ENCODE measurements around the gene JARID2.

JARID2 gene

DNA sequence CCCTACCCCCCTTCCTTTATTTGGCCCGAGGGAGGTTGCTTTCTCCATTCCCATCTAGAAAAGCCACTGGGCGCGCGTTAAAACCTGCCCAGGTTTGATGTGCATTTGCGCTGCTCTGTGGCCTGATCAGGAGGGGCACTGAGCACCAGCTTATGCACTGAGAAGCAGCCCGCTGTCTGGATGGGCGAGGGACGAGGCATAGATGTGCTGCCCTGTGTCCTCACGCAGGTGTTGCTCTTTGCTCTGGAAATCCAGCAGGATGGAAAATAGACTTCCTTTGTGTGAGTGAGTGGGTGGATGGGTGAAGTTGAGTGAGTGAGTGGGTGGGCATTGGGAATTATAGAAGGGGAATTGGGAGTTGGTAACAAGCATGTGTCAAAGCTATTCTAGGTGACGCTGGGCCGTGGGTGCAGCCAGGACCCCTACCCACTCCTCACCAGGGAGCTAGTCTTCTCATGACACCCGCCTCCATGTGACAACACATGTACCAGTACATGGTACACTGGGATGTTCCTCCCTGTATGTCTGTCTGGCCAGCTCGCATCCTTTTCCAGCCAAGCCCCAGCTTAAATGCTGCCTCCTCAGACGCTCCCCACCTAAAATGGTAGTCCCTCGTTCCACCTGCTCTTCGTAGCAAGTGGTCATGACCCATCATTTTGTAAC is 254.3 kb downstream of the JARID2 start:
- no peak for DNase-seq

DNA sequence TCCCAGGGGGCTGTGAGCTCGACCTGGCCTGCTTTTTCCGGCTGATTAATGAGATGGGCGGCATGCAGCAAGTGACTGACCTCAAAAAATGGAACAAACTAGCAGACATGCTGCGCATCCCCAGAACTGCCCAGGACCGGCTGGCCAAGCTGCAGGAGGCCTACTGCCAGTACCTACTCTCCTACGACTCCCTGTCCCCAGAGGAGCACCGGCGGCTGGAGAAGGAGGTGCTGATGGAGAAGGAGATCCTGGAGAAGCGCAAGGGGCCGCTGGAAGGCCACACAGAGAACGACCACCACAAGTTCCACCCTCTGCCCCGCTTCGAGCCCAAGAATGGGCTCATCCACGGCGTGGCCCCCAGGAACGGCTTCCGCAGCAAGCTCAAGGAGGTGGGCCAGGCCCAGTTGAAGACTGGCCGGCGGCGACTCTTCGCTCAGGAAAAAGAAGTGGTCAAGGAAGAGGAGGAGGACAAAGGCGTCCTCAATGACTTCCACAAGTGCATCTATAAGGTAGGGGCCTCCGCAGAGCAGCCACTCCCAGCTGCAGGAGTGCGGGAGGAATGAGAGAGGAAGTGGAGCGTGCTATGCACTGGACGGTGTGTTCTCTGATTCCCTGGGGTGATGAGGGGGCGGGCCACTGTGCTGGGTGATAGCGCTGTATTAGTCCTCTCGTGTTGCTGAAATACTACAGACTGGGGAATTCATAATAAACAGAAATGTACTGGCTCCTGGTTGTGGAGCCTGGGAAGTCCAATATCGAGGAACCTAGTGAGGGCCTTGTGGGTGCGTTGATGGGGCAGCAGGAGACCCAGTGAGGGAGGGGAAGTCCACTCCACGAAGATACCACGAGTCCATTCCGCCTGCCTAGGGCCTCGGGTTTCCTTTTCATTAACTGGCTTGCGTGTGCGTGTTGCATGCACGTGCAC is 255.3 kb downstream of the JARID2 start:
- DNase-seq, result no peak

DNA sequence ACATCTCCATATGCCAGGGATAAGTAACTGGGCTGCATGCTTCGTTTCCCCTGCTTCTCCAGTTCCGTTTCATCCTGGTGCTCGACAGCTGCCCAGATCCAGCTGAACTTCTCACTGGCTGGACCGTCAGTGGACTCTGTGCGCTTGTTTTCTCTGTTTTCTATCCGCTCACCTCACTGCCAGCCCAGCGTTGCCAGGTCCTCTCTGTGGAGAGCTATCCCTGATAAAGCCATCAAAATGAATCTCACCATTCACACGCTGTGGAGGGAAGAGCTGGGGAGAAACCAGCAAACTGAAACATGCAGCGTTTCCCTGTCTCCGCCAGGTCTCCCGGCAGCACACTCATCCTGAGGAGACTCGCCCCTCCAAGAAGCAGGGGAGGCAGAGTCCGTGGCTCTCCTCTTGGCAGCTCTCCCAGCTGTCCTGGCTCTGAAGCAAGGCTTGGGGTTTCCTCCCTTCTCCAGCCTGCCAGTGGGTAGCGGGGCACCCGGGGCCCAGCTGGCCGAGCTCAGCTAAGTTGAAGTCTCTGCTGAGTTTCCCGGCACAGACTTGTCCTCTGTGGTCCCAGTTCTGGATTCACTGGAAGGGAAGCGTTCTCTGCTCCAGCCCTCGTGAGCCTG is 256.1 kb downstream of the JARID2 start:
- no peak for DNase-seq

DNA sequence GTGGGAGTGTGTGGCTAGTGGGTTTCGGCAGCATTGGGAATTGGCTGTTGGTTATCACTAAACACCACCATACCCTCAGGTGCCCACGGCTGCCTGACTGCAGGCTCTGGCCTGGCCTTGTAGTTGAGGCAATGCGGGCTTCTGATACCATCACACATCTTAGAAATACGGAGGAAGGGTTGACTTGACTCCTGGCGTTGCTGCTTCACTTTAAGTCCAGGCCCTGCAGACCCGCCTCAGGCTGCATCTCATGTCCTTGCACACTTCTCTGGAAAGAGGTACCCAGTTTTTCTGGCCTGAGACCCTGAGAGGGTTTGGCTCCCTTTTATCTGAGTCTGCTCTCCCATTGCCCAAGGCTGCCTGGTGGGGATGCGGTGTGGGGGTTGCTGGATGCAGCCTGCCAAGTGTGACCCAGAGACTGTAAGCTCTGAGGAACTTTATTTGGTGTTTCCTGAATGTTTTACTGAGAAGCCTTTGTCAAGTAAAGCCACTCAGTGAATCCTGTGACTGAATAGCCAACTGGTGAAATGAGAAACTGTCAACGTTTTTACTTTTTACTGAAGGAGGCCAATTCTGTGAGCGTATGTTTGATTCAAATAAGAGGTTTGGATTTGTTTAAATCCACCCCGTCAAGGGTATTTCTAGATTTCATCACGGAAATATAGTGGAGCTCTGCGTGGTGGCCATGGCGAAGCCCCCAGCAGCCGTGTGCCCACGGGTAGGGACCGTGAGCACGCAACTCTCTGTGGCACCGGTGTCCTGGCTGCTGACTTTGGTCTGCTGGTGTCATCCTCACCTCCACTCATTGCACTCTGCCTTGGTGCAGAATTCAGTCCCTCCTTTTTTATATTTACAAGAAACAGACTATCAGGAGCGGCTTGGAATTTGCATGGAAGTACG is 256.8 kb downstream of the JARID2 start:
- DNase-seq, result no peak

DNA sequence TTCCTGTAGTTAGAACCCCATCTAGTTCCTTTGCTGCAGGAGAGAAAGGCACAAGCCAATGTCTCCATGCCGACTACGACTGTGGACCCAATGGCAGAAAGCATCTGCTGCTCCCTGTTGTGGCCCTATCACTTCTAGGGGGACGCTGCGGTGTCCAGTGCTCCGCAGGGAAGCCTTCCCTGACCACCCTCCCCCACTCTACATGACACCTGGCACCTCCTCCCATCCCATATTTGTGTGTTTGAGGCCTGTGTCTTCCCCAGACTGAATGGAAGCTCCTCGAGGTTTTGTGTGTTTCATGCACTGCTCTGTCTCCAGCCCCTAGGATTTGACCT is 257.4 kb downstream of the JARID2 start:
- DNase-seq, result no peak

DNA sequence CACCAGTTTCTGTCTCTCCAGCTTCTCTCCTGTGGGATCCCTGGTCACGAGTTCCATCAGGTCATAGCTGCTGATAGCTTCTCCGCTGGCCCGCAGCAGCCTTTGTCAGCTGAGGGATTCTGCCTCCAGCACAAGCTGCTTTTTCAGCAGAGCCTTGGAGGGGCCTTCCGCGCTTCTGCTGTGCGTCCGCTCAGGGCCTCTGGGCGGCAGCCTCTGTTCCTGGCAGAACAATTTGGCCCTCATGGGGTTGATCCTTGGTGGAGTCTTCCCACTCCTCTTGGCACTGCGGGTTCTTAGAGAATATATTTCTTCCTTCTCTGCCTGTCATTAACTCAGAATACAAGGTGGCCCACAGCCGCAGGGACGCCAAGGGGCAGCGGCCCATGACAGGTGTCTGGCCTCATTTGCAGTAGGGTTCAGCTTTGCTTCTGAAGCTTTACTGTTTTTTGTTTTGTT is 258.2 kb downstream of the JARID2 start:
- no peak for DNase-seq

DNA sequence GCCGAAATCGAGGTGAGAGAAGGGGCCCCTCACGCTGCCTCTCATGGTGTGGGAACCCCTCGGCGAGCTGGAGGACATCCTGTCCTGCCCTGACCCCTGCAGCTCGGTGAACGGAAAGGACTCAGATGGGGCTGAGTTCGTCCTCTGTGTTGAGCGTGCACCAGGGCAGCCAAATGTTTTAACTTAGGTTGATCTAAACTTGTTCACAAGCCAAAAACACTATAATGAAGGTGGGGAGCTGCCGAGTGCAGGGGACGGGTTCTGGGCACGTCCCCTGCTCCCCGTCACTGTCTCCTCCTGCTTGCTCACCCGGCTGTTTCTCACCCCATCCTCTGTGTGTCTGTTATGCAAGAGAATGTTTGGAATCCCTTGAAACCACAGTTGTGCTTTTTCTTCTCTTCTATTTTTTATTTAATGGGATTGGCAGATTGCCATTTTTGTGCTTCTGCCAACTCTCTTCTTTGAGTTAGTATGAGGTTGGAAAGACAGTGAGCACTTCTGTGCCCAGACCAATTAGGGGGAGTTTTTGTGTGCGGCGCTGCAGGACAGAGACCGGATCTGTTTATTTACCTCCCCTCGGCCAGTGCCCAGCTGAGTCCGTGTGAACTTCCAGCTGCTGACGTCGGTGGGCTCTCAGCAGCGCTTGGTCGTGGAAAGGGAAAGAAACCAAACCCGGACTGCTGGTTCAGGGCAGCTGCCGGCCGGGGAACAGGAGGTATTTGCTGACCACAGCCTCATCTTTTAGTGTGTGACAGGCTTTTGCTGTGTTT is 258.9 kb downstream of the JARID2 start:
- DNase-seq, result no peak

DNA sequence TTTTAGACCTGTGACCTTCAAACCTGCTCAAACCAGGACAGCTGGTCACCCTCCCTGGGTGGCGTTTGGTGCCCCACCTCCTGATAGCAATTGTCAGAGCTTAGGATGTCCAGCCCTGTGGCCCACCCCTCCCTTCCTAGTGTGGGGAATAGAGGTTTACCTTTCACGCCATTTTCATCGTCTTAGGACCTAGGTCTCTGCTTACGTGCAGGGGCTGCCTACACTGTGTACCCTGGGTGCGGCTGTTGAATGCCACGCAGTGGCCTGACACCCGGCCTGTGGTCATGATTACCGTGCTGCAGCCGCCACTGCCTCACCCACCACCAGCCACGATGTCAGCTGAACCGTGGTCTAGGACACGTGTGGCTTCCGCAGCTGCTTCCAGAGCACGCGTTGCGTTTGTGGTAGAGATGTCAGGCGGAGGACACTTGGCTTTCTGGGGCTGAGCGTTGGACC is 259.6 kb downstream of the JARID2 start:
- DNase-seq, result no peak

DNA sequence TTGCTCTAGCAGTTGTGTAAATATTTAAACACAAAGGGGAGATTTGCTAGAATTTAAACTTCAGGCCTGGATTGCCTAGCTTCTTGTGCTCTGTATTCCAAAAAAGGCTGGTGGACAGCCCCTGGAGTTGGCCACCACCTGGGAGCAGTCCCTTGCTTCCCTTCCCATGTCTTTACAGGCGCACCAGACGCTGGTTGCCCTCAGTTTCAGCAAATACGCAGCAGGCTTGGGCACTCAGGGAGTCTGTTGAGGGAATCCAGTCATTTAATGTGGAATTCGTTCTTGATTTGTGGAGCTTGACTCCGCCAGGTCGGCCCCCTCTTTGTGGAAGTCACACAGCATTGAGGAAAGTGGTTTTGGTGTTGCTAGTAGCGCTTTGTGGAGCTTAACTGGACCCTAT is 260.2 kb downstream of the JARID2 start:
- no peak for DNase-seq

DNA sequence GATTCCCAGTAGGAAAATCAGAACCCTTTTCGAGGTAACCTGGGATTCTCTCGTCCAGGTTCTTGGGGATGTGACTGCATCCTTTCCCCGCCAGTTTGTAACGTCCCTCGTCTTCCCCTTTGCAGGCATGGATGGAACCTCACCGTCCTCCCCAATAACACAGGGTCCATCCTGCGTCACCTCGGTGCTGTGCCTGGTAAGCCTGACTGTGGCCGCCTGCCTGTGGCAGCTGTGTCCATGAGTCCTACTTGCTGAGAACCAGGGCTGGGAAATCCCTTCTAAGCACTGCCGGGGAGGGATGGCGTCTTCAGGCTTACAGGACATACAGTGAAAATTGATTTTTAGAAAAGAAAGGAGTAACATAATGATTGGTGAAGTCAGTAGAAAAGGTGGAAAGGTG is 261.4 kb downstream of the JARID2 start:
- no peak for DNase-seq

DNA sequence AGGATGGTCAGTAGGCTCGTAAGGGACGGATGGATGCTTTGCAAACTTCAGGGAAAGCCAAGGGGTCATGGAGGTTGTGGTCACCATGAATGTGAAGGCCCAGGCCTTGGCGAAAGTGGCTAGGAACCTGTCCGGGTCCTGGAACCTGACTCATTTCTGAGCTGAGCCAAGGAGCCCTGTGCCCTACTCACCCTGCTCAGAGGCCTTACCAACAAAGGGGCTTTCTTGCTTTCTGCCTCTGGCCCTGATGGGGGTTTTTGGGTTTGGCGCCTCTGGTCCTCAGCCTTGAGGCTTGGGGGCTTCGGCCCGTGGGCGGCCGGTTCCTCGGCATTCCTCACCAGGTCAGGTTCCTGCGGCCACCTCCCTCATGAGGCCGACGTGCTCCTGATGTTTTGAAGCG is 261.9 kb downstream of the JARID2 start:
- no peak for DNase-seq

DNA sequence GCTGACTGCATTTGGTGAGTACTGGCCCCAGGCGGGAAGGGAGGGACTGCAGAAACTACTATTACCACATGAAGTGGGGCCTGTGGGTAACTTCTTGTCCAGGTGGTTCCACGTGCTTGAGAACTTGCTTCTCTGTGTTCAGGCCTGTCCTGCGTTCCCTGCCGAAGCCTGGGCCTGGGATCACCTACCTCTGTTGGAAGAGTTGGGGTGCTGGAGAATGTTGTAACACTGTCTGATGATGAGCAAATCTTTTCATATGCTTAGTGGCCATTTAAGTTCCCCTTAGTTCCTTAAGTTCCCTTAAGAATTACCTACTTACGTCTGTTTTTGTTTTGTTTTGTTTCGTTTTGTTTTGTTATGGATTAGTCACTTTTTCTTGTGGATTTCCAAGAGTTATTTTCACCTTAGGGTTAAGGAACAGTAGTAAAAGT is 262.6 kb downstream of the JARID2 start:
- DNase-seq, result no peak

DNA sequence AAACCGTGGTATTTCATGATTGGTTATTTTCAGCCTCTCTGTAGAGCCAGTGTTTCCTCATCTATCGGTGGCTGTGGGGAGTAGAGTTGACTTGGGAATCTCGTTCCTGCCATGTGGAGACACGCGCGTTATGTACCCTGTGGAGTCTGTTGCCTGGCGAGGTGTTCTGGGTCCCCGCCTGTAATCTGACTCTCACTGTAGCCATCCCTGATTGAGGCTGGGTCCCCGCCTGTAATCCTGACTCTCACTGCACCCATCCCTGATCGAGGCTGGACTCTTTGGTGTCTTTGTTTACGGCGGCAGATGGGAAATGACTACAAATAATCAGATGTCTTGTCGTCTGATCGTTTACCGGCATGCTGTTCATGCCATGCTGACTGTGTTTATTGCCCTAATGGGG is 263.1 kb downstream of the JARID2 start:
- no peak for DNase-seq

DNA sequence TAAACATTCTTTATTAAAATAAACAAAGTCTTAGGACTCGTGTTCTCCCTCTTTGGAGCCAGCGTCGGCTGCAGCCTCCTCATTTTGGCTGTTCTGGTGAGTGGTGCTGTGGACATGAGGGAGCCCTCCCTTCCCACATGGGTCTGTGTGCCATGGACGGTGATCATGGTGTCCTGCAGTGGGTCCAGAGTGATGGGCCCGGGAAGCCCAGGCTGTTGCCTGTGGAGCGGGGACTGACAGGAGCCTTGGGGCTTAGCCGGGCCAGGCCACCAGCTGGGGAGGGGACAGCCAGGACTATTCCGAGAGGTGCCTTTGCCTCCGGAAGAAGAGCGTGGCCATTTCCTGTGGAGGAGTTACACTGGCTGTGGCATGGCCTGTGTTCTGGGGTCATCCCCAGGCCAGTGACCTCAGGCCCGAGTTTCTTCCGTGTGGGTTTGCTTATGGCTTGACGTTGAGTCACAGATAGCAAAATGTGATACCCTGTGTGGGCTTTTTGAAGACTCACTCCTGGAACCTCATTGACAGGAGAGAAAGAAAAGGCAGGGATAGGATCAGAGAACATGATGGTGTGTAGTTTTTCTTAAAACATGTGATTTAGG is 263.6 kb downstream of the JARID2 start:
- no peak for DNase-seq

DNA sequence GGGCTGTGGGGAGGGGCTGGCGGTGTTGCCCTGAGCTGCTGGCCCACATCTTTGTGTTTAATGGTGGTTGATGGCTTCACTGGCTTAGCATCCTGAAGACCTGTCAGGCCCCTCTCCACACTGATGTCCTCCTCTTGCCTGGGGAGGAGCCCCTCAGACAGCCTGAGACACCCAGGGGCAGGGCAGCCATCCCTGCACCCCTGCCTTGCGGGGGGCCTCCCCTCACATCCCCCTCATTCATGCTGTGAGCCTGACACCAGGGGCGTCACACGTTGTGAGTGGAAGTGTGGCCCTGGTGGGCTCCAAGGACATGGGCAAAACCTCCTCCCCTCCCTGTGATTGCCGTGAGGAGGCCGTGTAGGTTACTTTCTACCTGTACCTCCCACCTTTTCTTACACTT is 264.3 kb downstream of the JARID2 start:
- no peak for DNase-seq

DNA sequence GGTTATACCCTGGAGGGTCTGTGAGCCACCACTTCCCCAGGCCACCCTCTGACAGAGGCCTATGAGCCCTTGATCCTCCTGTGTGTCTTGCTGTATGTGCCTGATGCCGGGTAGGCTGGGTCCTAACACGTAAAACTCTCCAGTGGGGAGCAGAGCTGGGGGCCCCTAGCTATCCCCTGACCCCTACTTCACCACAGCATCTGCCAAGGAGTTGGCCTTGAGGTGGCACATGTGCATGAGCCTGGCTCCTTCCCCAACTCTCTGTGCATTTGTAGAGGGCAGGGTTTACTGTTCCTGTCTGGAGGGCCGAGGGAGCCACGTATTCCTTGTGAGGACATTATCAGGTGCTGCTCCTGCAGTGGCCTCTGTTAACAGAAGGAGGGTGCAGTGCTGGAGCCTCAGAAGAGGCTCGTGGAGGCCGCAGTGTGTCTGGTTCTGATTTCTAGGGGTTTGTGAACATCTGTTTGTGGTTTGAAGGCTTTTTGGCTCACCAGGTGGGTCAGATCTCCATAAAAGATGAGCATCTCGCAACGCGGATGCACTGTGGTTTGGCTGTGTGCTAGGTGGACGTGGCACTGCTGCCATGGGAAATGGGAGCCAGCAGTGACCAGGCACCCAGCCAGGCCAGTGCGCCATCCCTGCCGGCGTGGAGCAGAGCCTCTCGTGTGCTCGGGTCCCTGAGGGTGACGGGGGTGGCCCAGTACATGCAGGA is 264.8 kb downstream of the JARID2 start:
- no peak for DNase-seq

DNA sequence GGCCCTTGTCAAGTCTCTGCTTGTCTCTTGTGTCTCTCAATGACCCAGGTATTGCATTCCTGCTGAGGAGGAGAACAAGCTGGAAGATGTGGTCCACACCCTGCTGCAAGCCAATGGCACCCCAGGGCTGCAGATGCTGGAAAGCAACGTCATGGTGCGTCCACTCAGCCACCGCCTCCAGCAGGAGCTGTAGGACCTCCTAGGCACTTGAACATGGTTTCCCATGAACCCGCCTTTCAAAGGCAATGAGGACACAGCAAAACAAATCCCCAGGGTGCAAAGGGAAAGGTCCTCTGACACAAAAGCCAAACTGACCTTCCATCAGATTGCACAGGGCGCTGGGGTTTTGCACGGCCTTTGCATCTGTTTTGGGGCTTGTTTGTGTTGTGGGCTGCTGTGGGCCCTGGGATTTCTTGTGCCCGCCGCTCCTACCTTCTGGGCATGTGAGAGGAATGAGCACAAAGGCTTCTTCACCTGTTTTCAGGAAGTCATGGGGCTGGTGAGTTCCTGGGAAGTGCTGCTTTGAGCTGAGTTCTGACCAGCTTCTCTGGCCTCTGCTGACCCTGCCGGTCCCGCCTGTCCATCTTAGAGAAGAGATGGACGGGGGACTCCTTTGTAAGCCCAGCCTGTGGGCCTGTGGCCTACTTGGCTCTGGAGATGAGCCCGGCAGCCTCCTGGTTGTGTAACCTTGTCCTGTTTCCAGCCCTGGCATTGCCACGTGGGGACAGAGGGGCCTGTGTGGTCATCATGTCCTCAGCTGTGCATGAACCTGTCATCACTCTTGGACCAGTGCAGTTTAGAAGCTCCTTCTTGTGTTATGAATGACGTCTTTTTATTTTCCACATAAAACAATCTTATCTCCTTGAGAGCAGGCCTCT is 265.6 kb downstream of the JARID2 start:
- no peak for DNase-seq

DNA sequence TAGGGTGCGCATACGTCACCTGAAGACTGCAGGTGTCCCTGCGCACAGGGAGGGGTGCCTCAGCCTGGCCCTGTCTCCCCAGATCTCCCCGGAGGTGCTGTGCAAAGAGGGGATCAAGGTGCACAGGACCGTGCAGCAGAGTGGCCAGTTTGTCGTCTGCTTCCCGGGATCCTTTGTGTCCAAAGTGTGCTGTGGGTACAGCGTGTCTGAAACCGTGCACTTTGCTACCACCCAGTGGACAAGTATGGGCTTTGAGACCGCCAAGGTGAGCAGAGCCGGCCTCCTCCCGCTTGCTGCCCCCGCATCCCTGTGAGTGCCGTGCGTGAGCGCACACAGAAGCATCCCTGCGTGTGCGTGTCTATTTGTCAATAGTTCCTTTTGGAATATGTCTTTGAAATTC is 266.3 kb downstream of the JARID2 start:
- DNase-seq, result no peak

DNA sequence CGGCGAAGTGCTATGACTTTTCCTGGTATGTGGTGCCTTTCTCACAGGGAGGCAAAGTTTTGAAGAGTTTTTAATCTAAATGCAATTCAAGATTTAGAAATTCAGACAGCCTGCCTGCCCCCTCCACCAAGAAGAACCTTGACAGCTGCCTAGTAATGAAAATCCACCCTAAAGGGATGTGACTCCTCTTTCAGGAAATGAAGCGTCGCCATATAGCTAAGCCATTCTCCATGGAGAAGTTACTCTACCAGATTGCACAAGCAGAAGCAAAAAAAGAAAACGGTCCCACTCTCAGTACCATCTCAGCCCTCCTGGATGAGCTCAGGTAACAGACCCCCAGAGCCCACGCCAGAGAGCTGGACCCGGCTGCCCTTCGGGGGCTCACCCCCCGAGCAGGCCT is 266.9 kb downstream of the JARID2 start:
- no peak for DNase-seq
